ENCODE measurements around the gene ZNF471. TPM values are rescaled to one million over a fixed set of nuclear protein-coding genes. Genes with fewer than 3 reads are reported as not detected.
A peak's percentile ranks its signal among the peaks of the same experiment; 100 is the strongest.

ZNF471 gene
- total RNA-seq, 1 donor from 2014 or later = 5.9 TPM

GRCh38 chr19:56491399-56491798, 16.3 kb upstream of the ZNF471 start:
- Histone ChIP-seq H3K27me3 (no peaks in the 10 kb centered on the region), H3K4me1 (no peaks in the 10 kb centered on the region), H3K9me3 (peaks cover 29% of the 10 kb centered on the region), H3K27ac (no peak overlapping the region), H3K4me3 (no peak overlapping the region), H3K36me3 (no peaks in the 10 kb centered on the region)
- no peak for DNase-seq
- intact Hi-C loops (cut with DNase I) = no loop called here
- no peak for ATAC-seq
- TF ChIP-seq, protein P1, sequence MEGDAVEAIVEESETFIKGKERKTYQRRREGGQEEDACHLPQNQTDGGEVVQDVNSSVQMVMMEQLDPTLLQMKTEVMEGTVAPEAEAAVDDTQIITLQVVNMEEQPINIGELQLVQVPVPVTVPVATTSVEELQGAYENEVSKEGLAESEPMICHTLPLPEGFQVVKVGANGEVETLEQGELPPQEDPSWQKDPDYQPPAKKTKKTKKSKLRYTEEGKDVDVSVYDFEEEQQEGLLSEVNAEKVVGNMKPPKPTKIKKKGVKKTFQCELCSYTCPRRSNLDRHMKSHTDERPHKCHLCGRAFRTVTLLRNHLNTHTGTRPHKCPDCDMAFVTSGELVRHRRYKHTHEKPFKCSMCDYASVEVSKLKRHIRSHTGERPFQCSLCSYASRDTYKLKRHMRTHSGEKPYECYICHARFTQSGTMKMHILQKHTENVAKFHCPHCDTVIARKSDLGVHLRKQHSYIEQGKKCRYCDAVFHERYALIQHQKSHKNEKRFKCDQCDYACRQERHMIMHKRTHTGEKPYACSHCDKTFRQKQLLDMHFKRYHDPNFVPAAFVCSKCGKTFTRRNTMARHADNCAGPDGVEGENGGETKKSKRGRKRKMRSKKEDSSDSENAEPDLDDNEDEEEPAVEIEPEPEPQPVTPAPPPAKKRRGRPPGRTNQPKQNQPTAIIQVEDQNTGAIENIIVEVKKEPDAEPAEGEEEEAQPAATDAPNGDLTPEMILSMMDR (IDR thresholded peaks at IDR 0.05) = no peak

DNA sequence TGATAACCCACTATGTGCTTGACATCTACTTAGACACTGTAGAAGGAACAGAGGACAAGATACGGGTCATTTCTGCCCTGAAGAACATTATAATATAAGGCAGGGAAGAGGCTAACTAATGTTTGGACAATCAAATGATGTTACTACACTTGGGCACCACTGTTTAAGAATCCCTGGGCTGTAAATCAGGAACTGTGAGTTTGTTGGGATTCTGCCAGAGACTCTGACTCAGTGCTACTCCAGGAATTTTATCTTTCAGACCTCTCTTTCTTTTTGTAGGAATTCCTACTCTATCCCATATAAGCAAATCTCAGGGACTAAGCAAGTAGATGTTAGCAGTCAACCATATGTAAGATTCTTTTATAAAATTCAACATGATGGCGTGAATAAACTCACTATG, 3.1 kb upstream of the ZNF471 start:
- intact Hi-C loops (cut with DNase I) = no loop called here
- Histone ChIP-seq H3K27ac (no peak overlapping the region), H3K9me3 (peaks cover 10% of the 10 kb centered on the region), H3K27me3 (no peaks in the 10 kb centered on the region), H3K4me3 (no peak overlapping the region), H3K4me1 (peaks cover 3% of the 10 kb centered on the region), H3K36me3 (no peaks in the 10 kb centered on the region)
- ATAC-seq (no peak), DNase-seq (no peak)
- TF ChIP-seq, protein P1 (IDR thresholded peaks at IDR 0.05) = no peak

- no peak for ATAC-seq
- TF ChIP-seq, protein P1 (IDR thresholded peaks at IDR 0.05) = no peak
These were observed 679 bp downstream of the ZNF471 start for GRCh38 chr19:56508290-56508778.

DNA sequence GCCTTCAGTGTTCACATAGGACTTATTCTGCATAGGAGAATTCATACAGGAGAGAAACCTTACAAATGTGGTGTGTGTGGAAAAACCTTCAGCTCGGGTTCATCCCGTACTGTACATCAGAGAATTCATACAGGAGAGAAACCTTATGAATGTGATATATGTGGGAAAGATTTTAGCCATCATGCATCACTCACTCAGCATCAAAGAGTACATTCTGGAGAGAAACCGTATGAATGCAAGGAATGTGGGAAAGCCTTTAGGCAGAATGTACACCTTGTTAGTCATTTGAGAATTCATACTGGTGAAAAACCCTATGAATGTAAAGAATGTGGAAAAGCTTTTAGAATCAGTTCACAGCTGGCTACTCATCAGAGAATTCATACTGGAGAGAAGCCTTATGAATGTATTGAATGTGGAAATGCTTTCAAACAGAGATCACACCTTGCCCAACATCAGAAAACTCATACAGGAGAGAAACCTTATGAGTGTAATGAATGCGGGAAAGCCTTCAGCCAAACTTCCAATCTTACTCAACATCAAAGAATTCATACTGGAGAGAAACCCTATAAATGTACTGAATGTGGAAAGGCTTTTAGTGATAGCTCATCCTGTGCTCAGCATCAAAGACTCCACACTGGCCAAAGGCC, 17.7 kb downstream of the ZNF471 start:
- DNase-seq = no peak

More at GRCh38 chr19:56508290-56508778, 679 bp downstream of the ZNF471 start:
- Histone ChIP-seq H3K9me3 (peaks cover 15% of the 10 kb centered on the region), H3K27ac (peak overlapping the region; percentile 95), H3K27me3 (no peaks in the 10 kb centered on the region), H3K4me3 (peak overlapping the region; percentile 62), H3K36me3 (no peaks in the 10 kb centered on the region), H3K4me1 (peaks cover 3% of the 10 kb centered on the region)
- DNase-seq = no peak
- intact Hi-C loops (cut with DNase I) = no loop called here

GRCh38 chr19:56537442-56537841, 29.8 kb downstream of the ZNF471 start:
- DNase-seq = no peak
- Histone ChIP-seq H3K9me3 (peaks cover 37% of the 10 kb centered on the region), H3K4me1 (peaks cover 5% of the 10 kb centered on the region), H3K27ac (no peak overlapping the region), H3K27me3 (no peaks in the 10 kb centered on the region), H3K4me3 (peak overlapping the region; percentile 81), H3K36me3 (no peaks in the 10 kb centered on the region)
- intact Hi-C loops (cut with DNase I) = no loop called here
- ATAC-seq = no peak
- TF ChIP-seq, protein P1 (IDR thresholded peaks at IDR 0.05) = no peak

More for the DNA sequence above, 17.7 kb downstream of the ZNF471 start:
- Histone ChIP-seq H3K4me3 (no peak overlapping the region), H3K27me3 (no peaks in the 10 kb centered on the region), H3K36me3 (no peaks in the 10 kb centered on the region), H3K9me3 (peaks cover 95% of the 10 kb centered on the region), H3K4me1 (no peaks in the 10 kb centered on the region), H3K27ac (no peak overlapping the region)
- TF ChIP-seq, protein P1 (IDR thresholded peaks at IDR 0.05) = no peak
- intact Hi-C loops (cut with DNase I) = no loop called here
- ATAC-seq = no peak
